Measurements from ENCODE around the gene TBC1D8.
A peak's percentile ranks its signal among the peaks of the same experiment; 100 is the strongest.

The TBC1D8 gene

GRCh38 chr2:101193033-101193626 is 41.9 kb upstream of the TBC1D8 start:
- Histone ChIP-seq H3K27ac (replicated peaks) (no peak overlapping the region), H3K4me3 (replicated peaks; ENCODE audit: insufficient read depth, low read length) (no peak overlapping the region), H3K27me3 (ENCODE audit: insufficient read depth, poor library complexity, severe bottlenecking) (no peaks in the 10 kb centered on the region)
- TF ChIP-seq POLR2AphosphoS5 (IDR thresholded peaks at IDR 0.05; ENCODE audit: low read depth) (no peak), SPI1 (IDR thresholded peaks at IDR 0.05; ENCODE audit: borderline replicate concordance, low read depth) (no peak), REST (IDR thresholded peaks at IDR 0.05; ENCODE audit: insufficient replicate concordance, low read depth) (no peak), GABPA (IDR thresholded peaks at IDR 0.05; ENCODE audit: low read depth) (no peak)
- TF ChIP-seq, protein P1, sequence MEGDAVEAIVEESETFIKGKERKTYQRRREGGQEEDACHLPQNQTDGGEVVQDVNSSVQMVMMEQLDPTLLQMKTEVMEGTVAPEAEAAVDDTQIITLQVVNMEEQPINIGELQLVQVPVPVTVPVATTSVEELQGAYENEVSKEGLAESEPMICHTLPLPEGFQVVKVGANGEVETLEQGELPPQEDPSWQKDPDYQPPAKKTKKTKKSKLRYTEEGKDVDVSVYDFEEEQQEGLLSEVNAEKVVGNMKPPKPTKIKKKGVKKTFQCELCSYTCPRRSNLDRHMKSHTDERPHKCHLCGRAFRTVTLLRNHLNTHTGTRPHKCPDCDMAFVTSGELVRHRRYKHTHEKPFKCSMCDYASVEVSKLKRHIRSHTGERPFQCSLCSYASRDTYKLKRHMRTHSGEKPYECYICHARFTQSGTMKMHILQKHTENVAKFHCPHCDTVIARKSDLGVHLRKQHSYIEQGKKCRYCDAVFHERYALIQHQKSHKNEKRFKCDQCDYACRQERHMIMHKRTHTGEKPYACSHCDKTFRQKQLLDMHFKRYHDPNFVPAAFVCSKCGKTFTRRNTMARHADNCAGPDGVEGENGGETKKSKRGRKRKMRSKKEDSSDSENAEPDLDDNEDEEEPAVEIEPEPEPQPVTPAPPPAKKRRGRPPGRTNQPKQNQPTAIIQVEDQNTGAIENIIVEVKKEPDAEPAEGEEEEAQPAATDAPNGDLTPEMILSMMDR (IDR thresholded peaks at IDR 0.05; ENCODE audit: insufficient read depth, low read length) = no peak
- no peak for DNase-seq (ENCODE audit: low read depth in 1 of 2, low spot score in 1 of 2)

GRCh38 chr2:101190747-101191516 is 39.8 kb upstream of the TBC1D8 start:
- DNase-seq (ENCODE audit: low read depth in 1 of 2, low spot score in 1 of 2) = peak; percentile 28 to 53
- Histone ChIP-seq H3K4me3 (replicated peaks; ENCODE audit: insufficient read depth, low read length) (no peak overlapping the region), H3K27ac (replicated peaks) (peak overlapping the region; percentile 47), H3K27me3 (ENCODE audit: insufficient read depth, poor library complexity, severe bottlenecking) (no peaks in the 10 kb centered on the region)
- TF ChIP-seq POLR2AphosphoS5 (IDR thresholded peaks at IDR 0.05; ENCODE audit: low read depth) (no peak), GABPA (IDR thresholded peaks at IDR 0.05; ENCODE audit: low read depth) (no peak), SPI1 (IDR thresholded peaks at IDR 0.05; ENCODE audit: borderline replicate concordance, low read depth) (no peak), REST (IDR thresholded peaks at IDR 0.05; ENCODE audit: insufficient replicate concordance, low read depth) (no peak)
- TF ChIP-seq, protein P1 (IDR thresholded peaks at IDR 0.05; ENCODE audit: insufficient read depth, low read length) = no peak

GRCh38 chr2:101188683-101189405 is 37.7 kb upstream of the TBC1D8 start:
- DNase-seq (ENCODE audit: low read depth in 1 of 2, low spot score in 1 of 2) = no peak
- TF ChIP-seq, protein P1 (IDR thresholded peaks at IDR 0.05; ENCODE audit: insufficient read depth, low read length) = peak; percentile 13
- TF ChIP-seq REST (IDR thresholded peaks at IDR 0.05; ENCODE audit: insufficient replicate concordance, low read depth) = no peak
- Histone ChIP-seq H3K27ac (replicated peaks) (no peak overlapping the region), H3K27me3 (ENCODE audit: insufficient read depth, poor library complexity, severe bottlenecking) (no peaks in the 10 kb centered on the region), H3K4me3 (replicated peaks; ENCODE audit: insufficient read depth, low read length) (no peak overlapping the region)

Measured in HL-60 (cell line).